Endothelial cell (in vitro differentiated cells): Measurements from ENCODE around the gene HIPK1. TPM values are rescaled to one million over a fixed set of nuclear protein-coding genes. Genes with fewer than 3 reads are reported as not detected.

Experiments used
- DNase-seq: peaks from one replicate; pipeline ENCODE4 v3.0.0; 2021; ENCODE audit warnings: low spot score
- H3K27ac Mint-ChIP-seq: one replicate; pipeline ENCODE4 v1.8.0; 2021; ENCODE audit warnings: mixed read lengths, inconsistent platforms; ENCODE audit not compliant: unreplicated experiment
- H3K27me3 Mint-ChIP-seq: one replicate; pipeline ENCODE4 v1.8.0; 2021; ENCODE audit warnings: mild to moderate bottlenecking, moderate library complexity, mixed read lengths, inconsistent platforms; ENCODE audit not compliant: unreplicated experiment
- H3K36me3 Mint-ChIP-seq: one replicate; pipeline ENCODE4 v1.8.0; 2021; ENCODE audit warnings: mild to moderate bottlenecking, low read depth, mixed read lengths, inconsistent platforms; ENCODE audit not compliant: unreplicated experiment
- H3K4me1 Mint-ChIP-seq: one replicate; pipeline ENCODE4 v1.8.0; 2021; ENCODE audit warnings: mild to moderate bottlenecking, mixed read lengths, inconsistent platforms; ENCODE audit not compliant: unreplicated experiment
- H3K4me3 Mint-ChIP-seq: one replicate; pipeline ENCODE4 v1.8.0; 2021; ENCODE audit warnings: mild to moderate bottlenecking, mixed read lengths, inconsistent platforms; ENCODE audit not compliant: unreplicated experiment
- H3K9me3 Mint-ChIP-seq: one replicate; pipeline ENCODE4 v1.8.0; 2021; ENCODE audit warnings: mixed read lengths, inconsistent platforms; ENCODE audit not compliant: unreplicated experiment
- CTCF ChIP-seq: fragments of 200-600 bp; sonication (generic); IDR thresholded peaks from one replicate; pipeline ENCODE4 v1.5.0; 2021; ENCODE audit warnings: antibody characterized with exemption; ENCODE audit not compliant: unreplicated experiment
- total RNA-seq: library from RNA; stranded (reverse); fragmentation: NEBNext Ultra II Directional; extraction: Animal tissue kit (Norgen Biotek cat#: 25700); gene quantifications from one replicate; pipeline ENCODE4 v1.2.1, GENCODE V29; 2021; ENCODE audit not compliant: unreplicated experiment

HIPK1 gene
- total RNA-seq, 1 donor from 2014 or later = 56.6 TPM

GRCh38 chr1:113942527-113942926 is 13.4 kb downstream of the HIPK1 start:
- DNase-seq = no peak
- peaks cover 17% of the 10 kb centered on the region for H3K36me3 Mint-ChIP-seq
- no peaks in the 10 kb centered on the region for H3K9me3 Mint-ChIP-seq
- H3K27ac Mint-ChIP-seq = no peak overlapping the region
- H3K4me3 Mint-ChIP-seq = no peak overlapping the region
- peaks cover 20% of the 10 kb centered on the region for H3K4me1 Mint-ChIP-seq
- TF ChIP-seq CTCF = no peak
- H3K27me3 Mint-ChIP-seq = no peaks in the 10 kb centered on the region

GRCh38 chr1:113943028-113943811 is 14.1 kb downstream of the HIPK1 start:
- peaks cover 19% of the 10 kb centered on the region for H3K4me1 Mint-ChIP-seq
- no peaks in the 10 kb centered on the region for H3K27me3 Mint-ChIP-seq
- TF ChIP-seq CTCF = no peak
- no peak for DNase-seq
- H3K9me3 Mint-ChIP-seq = no peaks in the 10 kb centered on the region
- H3K4me3 Mint-ChIP-seq = no peak overlapping the region
- H3K27ac Mint-ChIP-seq = no peak overlapping the region
- peaks cover 17% of the 10 kb centered on the region for H3K36me3 Mint-ChIP-seq

- no peak for TF ChIP-seq CTCF
- Mint-ChIP-seq H3K9me3 (no peaks in the 10 kb centered on the region), H3K27ac (no peak overlapping the region), H3K27me3 (no peaks in the 10 kb centered on the region), H3K4me3 (no peak overlapping the region), H3K4me1 (peaks cover 17% of the 10 kb centered on the region), H3K36me3 (peaks cover 17% of the 10 kb centered on the region)
- no peak for DNase-seq
These were observed 16.2 kb downstream of the HIPK1 start for GRCh38 chr1:113945329-113945728.

- Mint-ChIP-seq H3K4me3 (no peak overlapping the region), H3K27me3 (no peaks in the 10 kb centered on the region), H3K36me3 (peaks cover 11% of the 10 kb centered on the region), H3K9me3 (no peaks in the 10 kb centered on the region), H3K4me1 (peaks cover 17% of the 10 kb centered on the region), H3K27ac (no peak overlapping the region)
- no peak for TF ChIP-seq CTCF
- DNase-seq = no peak
These were observed 17.0 kb downstream of the HIPK1 start for GRCh38 chr1:113946112-113946511.

- no peak for DNase-seq
- Mint-ChIP-seq H3K27ac (no peak overlapping the region), H3K27me3 (no peaks in the 10 kb centered on the region), H3K4me1 (peaks cover 17% of the 10 kb centered on the region), H3K36me3 (peaks cover 10% of the 10 kb centered on the region), H3K9me3 (no peaks in the 10 kb centered on the region), H3K4me3 (no peak overlapping the region)
- TF ChIP-seq CTCF = no peak
These were observed 17.7 kb downstream of the HIPK1 start for GRCh38 chr1:113946678-113947387.
